Measurements from ENCODE around the gene ATP1A3. TPM values are rescaled to one million over a fixed set of nuclear protein-coding genes. Genes with fewer than 3 reads are reported as not detected.

The ATP1A3 gene
- polyA plus RNA-seq, 1 of the 3 experiments (the other 2 are of a cell fraction), result 0.77 TPM

DNA sequence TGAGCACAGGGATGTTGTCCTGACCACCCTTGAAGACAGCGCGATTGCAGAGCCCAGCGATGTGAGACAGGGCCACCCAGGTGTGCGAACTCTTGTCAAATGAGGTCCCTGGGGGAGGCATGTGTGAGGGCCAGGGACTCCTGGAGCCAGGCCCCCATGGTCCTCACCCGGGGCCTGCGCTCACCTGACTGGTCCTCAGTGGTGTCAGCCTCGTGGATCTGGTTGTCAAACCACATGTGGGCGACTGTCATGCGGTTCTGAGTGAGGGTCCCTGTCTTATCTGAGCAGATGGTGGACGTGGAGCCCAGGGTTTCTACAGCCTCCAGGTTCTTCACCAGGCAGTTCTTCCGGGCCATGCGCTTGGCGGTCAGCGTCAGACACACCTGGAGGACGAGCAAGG lies 12.3 kb downstream of the ATP1A3 start (continued):
- TF ChIP-seq, protein P1, sequence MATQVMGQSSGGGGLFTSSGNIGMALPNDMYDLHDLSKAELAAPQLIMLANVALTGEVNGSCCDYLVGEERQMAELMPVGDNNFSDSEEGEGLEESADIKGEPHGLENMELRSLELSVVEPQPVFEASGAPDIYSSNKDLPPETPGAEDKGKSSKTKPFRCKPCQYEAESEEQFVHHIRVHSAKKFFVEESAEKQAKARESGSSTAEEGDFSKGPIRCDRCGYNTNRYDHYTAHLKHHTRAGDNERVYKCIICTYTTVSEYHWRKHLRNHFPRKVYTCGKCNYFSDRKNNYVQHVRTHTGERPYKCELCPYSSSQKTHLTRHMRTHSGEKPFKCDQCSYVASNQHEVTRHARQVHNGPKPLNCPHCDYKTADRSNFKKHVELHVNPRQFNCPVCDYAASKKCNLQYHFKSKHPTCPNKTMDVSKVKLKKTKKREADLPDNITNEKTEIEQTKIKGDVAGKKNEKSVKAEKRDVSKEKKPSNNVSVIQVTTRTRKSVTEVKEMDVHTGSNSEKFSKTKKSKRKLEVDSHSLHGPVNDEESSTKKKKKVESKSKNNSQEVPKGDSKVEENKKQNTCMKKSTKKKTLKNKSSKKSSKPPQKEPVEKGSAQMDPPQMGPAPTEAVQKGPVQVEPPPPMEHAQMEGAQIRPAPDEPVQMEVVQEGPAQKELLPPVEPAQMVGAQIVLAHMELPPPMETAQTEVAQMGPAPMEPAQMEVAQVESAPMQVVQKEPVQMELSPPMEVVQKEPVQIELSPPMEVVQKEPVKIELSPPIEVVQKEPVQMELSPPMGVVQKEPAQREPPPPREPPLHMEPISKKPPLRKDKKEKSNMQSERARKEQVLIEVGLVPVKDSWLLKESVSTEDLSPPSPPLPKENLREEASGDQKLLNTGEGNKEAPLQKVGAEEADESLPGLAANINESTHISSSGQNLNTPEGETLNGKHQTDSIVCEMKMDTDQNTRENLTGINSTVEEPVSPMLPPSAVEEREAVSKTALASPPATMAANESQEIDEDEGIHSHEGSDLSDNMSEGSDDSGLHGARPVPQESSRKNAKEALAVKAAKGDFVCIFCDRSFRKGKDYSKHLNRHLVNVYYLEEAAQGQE (IDR thresholded peaks at IDR 0.05; ENCODE audit: low read depth, low read length), result no peak
- TF ChIP-seq YY1 (IDR thresholded peaks at IDR 0.05; ENCODE audit: low read depth), result no peak
- TF ChIP-seq, protein P2, sequence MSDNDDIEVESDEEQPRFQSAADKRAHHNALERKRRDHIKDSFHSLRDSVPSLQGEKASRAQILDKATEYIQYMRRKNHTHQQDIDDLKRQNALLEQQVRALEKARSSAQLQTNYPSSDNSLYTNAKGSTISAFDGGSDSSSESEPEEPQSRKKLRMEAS (IDR thresholded peaks at IDR 0.05; ENCODE audit: low read depth), result no peak

DNA sequence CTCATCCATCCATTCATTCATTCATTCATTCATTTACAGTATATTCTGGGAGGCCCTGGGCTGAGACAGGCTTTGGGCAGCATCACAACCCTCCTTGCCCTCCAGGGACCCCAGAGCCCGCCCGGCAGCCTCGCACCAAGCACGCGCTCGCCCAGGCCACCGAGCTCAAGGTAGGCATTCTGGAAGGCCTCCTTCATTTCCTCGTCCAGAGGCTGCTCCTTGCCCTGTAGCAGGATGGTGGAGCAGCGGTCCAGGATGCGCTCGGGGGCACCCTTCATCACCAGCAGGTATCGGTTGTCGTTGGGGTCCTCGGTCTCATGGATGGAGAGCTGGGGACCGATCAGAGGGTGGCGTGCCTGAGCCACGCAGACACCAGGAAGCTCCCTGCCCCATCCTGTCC lies 15.6 kb downstream of the ATP1A3 start:
- POLR2A ChIA-PET, result no interaction called here

DNA sequence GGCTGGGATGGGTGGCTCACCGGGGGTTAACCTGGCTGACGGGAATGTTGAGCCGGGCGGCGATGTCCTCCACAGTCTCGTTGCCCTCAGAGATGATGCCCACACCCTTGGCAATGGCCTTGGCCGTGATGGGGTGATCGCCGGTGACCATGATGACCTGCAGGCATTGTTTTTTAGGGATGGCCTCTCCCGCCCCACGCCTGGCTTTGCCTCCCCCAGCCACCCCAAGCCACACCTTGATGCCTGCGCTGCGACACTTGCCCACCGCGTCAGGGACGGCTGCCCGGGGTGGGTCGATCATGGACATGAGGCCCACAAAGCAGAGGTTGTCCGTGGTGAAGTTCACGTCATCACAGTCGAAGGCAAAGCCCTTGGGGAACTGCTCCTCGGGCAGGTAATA lies 16.1 kb downstream of the ATP1A3 start:
- POLR2A ChIA-PET, result interaction anchor here (0.7 kb wide), 1 partner anchor 322 kb away, joined by 3 read pairs; no protein-coding TSS in a partner anchor
- 85% methylated on average over 22 of the region's 22 CpGs for WGBS (ENCODE audit: low lambda C conversion rate)
- no peaks in the 10 kb centered on the region for H3K4me1 ChIP-seq (ENCODE audit: control insufficient read depth in 1 of 2, insufficient read depth in 2 of 2, low read depth in 1 of 2, low read length in 1 of 2)
- H3K27me3 ChIP-seq (ENCODE audit: insufficient read depth), result no peaks in the 10 kb centered on the region
- H3K4me2 ChIP-seq, result no peak overlapping the region
- CTCF ChIA-PET, result interaction anchor here (1.1 to 1.8 kb wide), 2 partner anchors 21 to 57 kb away, joined by 3 to 9 read pairs; no protein-coding TSS in a partner anchor
- H3K4me3 ChIP-seq (ENCODE audit: low read depth in 2 of 2, low read length in 1 of 2), result no peak overlapping the region
- no peaks in the 10 kb centered on the region for H3K79me2 ChIP-seq (ENCODE audit: insufficient read depth)
- H4K20me1 ChIP-seq (ENCODE audit: insufficient read depth), result no peaks in the 10 kb centered on the region
- H3F3A ChIP-seq (replicated peaks; ENCODE audit: insufficient read depth), result no peaks in the 10 kb centered on the region
- no peak overlapping the region for H2AFZ ChIP-seq (ENCODE audit: low read depth)
- no peak overlapping the region for H3K9ac ChIP-seq
- DNase-seq, result no peak
- H3K27ac ChIP-seq (ENCODE audit: low read depth in 2 of 2, low read length in 1 of 2), result no peak overlapping the region
- no peaks in the 10 kb centered on the region for H3K9me3 ChIP-seq
- no peaks in the 10 kb centered on the region for H3K9me2 ChIP-seq
- H3K36me3 ChIP-seq (replicated peaks in 1 of 2; ENCODE audit: control insufficient read depth in 1 of 2, insufficient read depth in 2 of 2, low read length in 1 of 2), result no peaks in the 10 kb centered on the region
- TF ChIP-seq POLR2AphosphoS5 (IDR thresholded peaks at IDR 0.05; ENCODE audit: low read depth, low read length) (no peak), JUND (IDR thresholded peaks at IDR 0.05) (no peak), CHD2 (IDR thresholded peaks at IDR 0.05; ENCODE audit: low read length, partially characterized antibody) (no peak), FOXJ3 (CRISPR knock-in tag; IDR thresholded peaks at IDR 0.05) (no peak), EZH2phosphoT487 (IDR thresholded peaks at IDR 0.05; ENCODE audit: borderline replicate concordance, low read depth) (no peak), SMC3 (IDR thresholded peaks at IDR 0.05; ENCODE audit: low read depth, low read length) (no peak), NFIC (IDR thresholded peaks at IDR 0.05; ENCODE audit: borderline replicate concordance) (no peak), TCF12 (IDR thresholded peaks at IDR 0.05) (no peak), FOSL2 (IDR thresholded peaks at IDR 0.05; ENCODE audit: borderline replicate concordance, low read depth) (no peak)
- TF ChIP-seq, protein P3, sequence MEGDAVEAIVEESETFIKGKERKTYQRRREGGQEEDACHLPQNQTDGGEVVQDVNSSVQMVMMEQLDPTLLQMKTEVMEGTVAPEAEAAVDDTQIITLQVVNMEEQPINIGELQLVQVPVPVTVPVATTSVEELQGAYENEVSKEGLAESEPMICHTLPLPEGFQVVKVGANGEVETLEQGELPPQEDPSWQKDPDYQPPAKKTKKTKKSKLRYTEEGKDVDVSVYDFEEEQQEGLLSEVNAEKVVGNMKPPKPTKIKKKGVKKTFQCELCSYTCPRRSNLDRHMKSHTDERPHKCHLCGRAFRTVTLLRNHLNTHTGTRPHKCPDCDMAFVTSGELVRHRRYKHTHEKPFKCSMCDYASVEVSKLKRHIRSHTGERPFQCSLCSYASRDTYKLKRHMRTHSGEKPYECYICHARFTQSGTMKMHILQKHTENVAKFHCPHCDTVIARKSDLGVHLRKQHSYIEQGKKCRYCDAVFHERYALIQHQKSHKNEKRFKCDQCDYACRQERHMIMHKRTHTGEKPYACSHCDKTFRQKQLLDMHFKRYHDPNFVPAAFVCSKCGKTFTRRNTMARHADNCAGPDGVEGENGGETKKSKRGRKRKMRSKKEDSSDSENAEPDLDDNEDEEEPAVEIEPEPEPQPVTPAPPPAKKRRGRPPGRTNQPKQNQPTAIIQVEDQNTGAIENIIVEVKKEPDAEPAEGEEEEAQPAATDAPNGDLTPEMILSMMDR (IDR thresholded peaks at IDR 0.05), result no peak
- TF ChIP-seq, protein P1 (IDR thresholded peaks at IDR 0.05; ENCODE audit: low read depth, low read length), result no peak
- TF ChIP-seq, protein P2 (IDR thresholded peaks at IDR 0.05; ENCODE audit: low read depth), result no peak

More for the DNA sequence above, 15.6 kb downstream of the ATP1A3 start:
- Histone ChIP-seq H3K9me2 (no peaks in the 10 kb centered on the region), H3F3A (replicated peaks; ENCODE audit: insufficient read depth) (no peaks in the 10 kb centered on the region), H2AFZ (ENCODE audit: low read depth) (no peak overlapping the region), H3K9me3 (no peaks in the 10 kb centered on the region), H4K20me1 (ENCODE audit: insufficient read depth) (no peaks in the 10 kb centered on the region), H3K4me3 (ENCODE audit: low read depth in 2 of 2, low read length in 1 of 2) (no peak overlapping the region), H3K9ac (no peak overlapping the region), H3K27ac (ENCODE audit: low read depth in 2 of 2, low read length in 1 of 2) (no peak overlapping the region), H3K79me2 (ENCODE audit: insufficient read depth) (no peaks in the 10 kb centered on the region), H3K27me3 (ENCODE audit: insufficient read depth) (no peaks in the 10 kb centered on the region), H3K4me2 (no peak overlapping the region), H3K36me3 (replicated peaks in 1 of 2; ENCODE audit: control insufficient read depth in 1 of 2, insufficient read depth in 2 of 2, low read length in 1 of 2) (no peaks in the 10 kb centered on the region), H3K4me1 (ENCODE audit: control insufficient read depth in 1 of 2, insufficient read depth in 2 of 2, low read depth in 1 of 2, low read length in 1 of 2) (no peaks in the 10 kb centered on the region)
- 87% methylated on average over 16 of the region's 17 CpGs for WGBS (ENCODE audit: low lambda C conversion rate)
- DNase-seq, result no peak
- TF ChIP-seq SMC3 (IDR thresholded peaks at IDR 0.05; ENCODE audit: low read depth, low read length) (no peak), NFIC (IDR thresholded peaks at IDR 0.05; ENCODE audit: borderline replicate concordance) (no peak), ELF1 (IDR thresholded peaks at IDR 0.05) (no peak), GABPA (IDR thresholded peaks at IDR 0.05; ENCODE audit: low read depth) (no peak), POLR2AphosphoS5 (IDR thresholded peaks at IDR 0.05; ENCODE audit: low read depth, low read length) (no peak), EP300 (IDR thresholded peaks at IDR 0.05; ENCODE audit: borderline replicate concordance in 1 of 2, low read depth in 1 of 2, low read length in 1 of 2) (no peak), JUND (IDR thresholded peaks at IDR 0.05) (no peak), EZH2phosphoT487 (IDR thresholded peaks at IDR 0.05; ENCODE audit: borderline replicate concordance, low read depth) (no peak), CHD2 (IDR thresholded peaks at IDR 0.05; ENCODE audit: low read length, partially characterized antibody) (no peak)
- CTCF ChIA-PET, result interaction anchor here (1.1 to 1.8 kb wide), 2 partner anchors 20 to 56 kb away, joined by 3 to 9 read pairs; no protein-coding TSS in a partner anchor

Data from SK-N-SH (cell line).